Endodermal cell (in vitro differentiated cells): ENCODE data around the gene RAD51D. TPM values are rescaled to one million over a fixed set of nuclear protein-coding genes. Genes with fewer than 3 reads are reported as not detected.
"Not testable (repeated sequence)": the region's sequence is repeated elsewhere in the genome, so short reads cannot be mapped to it uniquely, and the experiment has no call there.

Experiments used
- DNase-seq: peaks from one replicate; pipeline ENCODE4 v3.0.0-alpha.2; 2017
- H3K27ac ChIP-seq: 2 replicates; pipeline ENCODE4 v1.5.1; 2013; ENCODE audit warnings: mild to moderate bottlenecking, low read depth, low read length, moderate library complexity
- H3K27me3 ChIP-seq: 2 replicates; pipeline ENCODE4 v1.6.1; 2013; ENCODE audit warnings: mild to moderate bottlenecking, low read length, moderate library complexity; ENCODE audit not compliant: insufficient read depth, control insufficient read depth, poor library complexity, severe bottlenecking
- H3K36me3 ChIP-seq: 2 replicates; pipeline ENCODE4 v1.7.0; 2013; ENCODE audit warnings: mild to moderate bottlenecking, low read length, moderate library complexity; ENCODE audit not compliant: control insufficient read depth, insufficient read depth
- H3K4me1 ChIP-seq: one replicate; pipeline ENCODE4 v1.7.0; 2013; ENCODE audit warnings: low read length; ENCODE audit not compliant: control insufficient read depth, insufficient read depth
- H3K4me3 ChIP-seq: 2 replicates; pipeline ENCODE4 v1.5.1; 2013; ENCODE audit warnings: mild to moderate bottlenecking, low read length, moderate library complexity
- H3K9ac ChIP-seq: 2 replicates; pipeline ENCODE4 v1.6.1; 2013; ENCODE audit warnings: mild to moderate bottlenecking, low read length, moderate library complexity; ENCODE audit not compliant: poor library complexity, severe bottlenecking; ENCODE audit errors: extremely low read depth
- H3K9me3 ChIP-seq: 2 replicates; pipeline ENCODE4 v1.6.1; 2013; ENCODE audit warnings: mild to moderate bottlenecking, low read length, moderate library complexity; ENCODE audit not compliant: control insufficient read depth
- H3K27ac Mint-ChIP-seq: 2 replicates; pipeline ENCODE4 v1.8.0; 2020; ENCODE audit warnings: mixed read lengths
- H3K27me3 Mint-ChIP-seq: 2 replicates; pipeline ENCODE4 v1.8.0; 2021; ENCODE audit warnings: mild to moderate bottlenecking, mixed read lengths; ENCODE audit not compliant: insufficient read depth
- H3K36me3 Mint-ChIP-seq: 2 replicates; pipeline ENCODE4 v1.8.0; 2020; ENCODE audit warnings: low read depth, mixed read lengths
- H3K4me1 Mint-ChIP-seq: 2 replicates; pipeline ENCODE4 v1.8.0; 2020; ENCODE audit warnings: mixed read lengths
- H3K4me3 Mint-ChIP-seq: 2 replicates; pipeline ENCODE4 v1.8.0; 2020; ENCODE audit warnings: mild to moderate bottlenecking, moderate library complexity, mixed read lengths
- H3K9me3 Mint-ChIP-seq: 2 replicates; pipeline ENCODE4 v1.8.0; 2020; ENCODE audit warnings: mild to moderate bottlenecking, mixed read lengths
- CTCF ChIP-seq: fragments of 200-600 bp; sonication (generic); conservative IDR thresholded peaks from 2 replicates; pipeline ENCODE4 v1.5.0; 2021; ENCODE audit warnings: antibody characterized with exemption, mild to moderate bottlenecking
- WGBS, 2 experiments: methylation state at CpG; one replicate each; pipeline versions ENCODE4 v1.1.5 to v1.1.7; 2013; ENCODE audit warnings: missing lambda C conversion rate in 2 of 2, mixed read lengths in 1 of 2; ENCODE audit not compliant: insufficient coverage in 1 of 2, insufficient read length in 1 of 2; 5-methylcytosine and 5-hydroxymethylcytosine counted together
- total RNA-seq, 2 donors: library from RNA; stranded (reverse); fragmentation: NEBNext Ultra II Directional in 1 of 2; extraction: Animal tissue kit (Norgen Biotek cat#: 25700) in 1 of 2; gene quantifications; 2 replicates in 1 of 2; 3 replicates in 1 of 2; pipeline ENCODE4 v1.2.1, GENCODE V29; 2021

The RAD51D gene
- total RNA-seq, 2 donors from 2014 or later = 24.8 to 26.0 TPM

GRCh38 chr17:35048685-35049379 lies 70.8 kb downstream of the RAD51D start:
- Mint-ChIP-seq H3K4me3 (no peak overlapping the region), H3K27me3 (no peaks in the 10 kb centered on the region), H3K27ac (peak overlapping the region; percentile 15), H3K9me3 (no peaks in the 10 kb centered on the region), H3K36me3 (no peaks in the 10 kb centered on the region), H3K4me1 (peaks cover 65% of the 10 kb centered on the region)
- TF ChIP-seq CTCF = no peak
- peaks cover 6% of the 10 kb centered on the region for H3K4me1 ChIP-seq
- no peaks in the 10 kb centered on the region for H3K36me3 ChIP-seq
- DNase-seq = no peak
- H3K27me3 ChIP-seq = no peaks in the 10 kb centered on the region
- WGBS, 2 experiments = 89% methylated on average over 3 of the region's 3 CpGs; no CpG with 5 or more reads in 1 of the 2 experiments
- H3K9ac ChIP-seq = no peak overlapping the region
- H3K27ac ChIP-seq = no peak overlapping the region
- no peaks in the 10 kb centered on the region for H3K9me3 ChIP-seq
- no peak overlapping the region for H3K4me3 ChIP-seq

- no peaks in the 10 kb centered on the region for H3K9me3 ChIP-seq
- H3K4me3 Mint-ChIP-seq = peak overlapping the region; percentile 30
- H3K27me3 Mint-ChIP-seq = no peaks in the 10 kb centered on the region
- peaks cover 3% of the 10 kb centered on the region for H3K36me3 Mint-ChIP-seq
- no peaks in the 10 kb centered on the region for H3K27me3 ChIP-seq
- no peaks in the 10 kb centered on the region for H3K9me3 Mint-ChIP-seq
- WGBS, 2 experiments = 81 to 84% methylated on average over 5 of the region's 5 CpGs
- no peak for DNase-seq
- H3K9ac ChIP-seq = no peak overlapping the region
- peaks cover 49% of the 10 kb centered on the region for H3K4me1 Mint-ChIP-seq
- no peaks in the 10 kb centered on the region for H3K36me3 ChIP-seq
- TF ChIP-seq CTCF = no peak
- peak overlapping the region; percentile 65 for H3K4me3 ChIP-seq
- peaks cover 6% of the 10 kb centered on the region for H3K4me1 ChIP-seq
- H3K27ac Mint-ChIP-seq = peak overlapping the region; percentile 44
- H3K27ac ChIP-seq = no peak overlapping the region
Observed at GRCh38 chr17:35046740-35047283, 72.8 kb downstream of the RAD51D start.

- H3K27me3 Mint-ChIP-seq = no peaks in the 10 kb centered on the region
- H3K9ac ChIP-seq = no peak overlapping the region
Observed at GRCh38 chr17:35046245-35046644, 73.4 kb downstream of the RAD51D start.

GRCh38 chr17:35045458-35045979 lies 74.1 kb downstream of the RAD51D start:
- peaks cover 13% of the 10 kb centered on the region for H3K36me3 Mint-ChIP-seq

More at GRCh38 chr17:35046245-35046644, 73.4 kb downstream of the RAD51D start:
- H3K36me3 ChIP-seq = no peaks in the 10 kb centered on the region
- WGBS, 2 experiments = 93 to 100% methylated on average over 2 to 4 of the region's 4 CpGs
- no peaks in the 10 kb centered on the region for H3K27me3 ChIP-seq
- DNase-seq = no peak
- no peak for TF ChIP-seq CTCF
- no peak overlapping the region for H3K27ac ChIP-seq
- Mint-ChIP-seq H3K4me1 (peaks cover 43% of the 10 kb centered on the region), H3K36me3 (peaks cover 6% of the 10 kb centered on the region), H3K9me3 (no peaks in the 10 kb centered on the region), H3K27ac (peak overlapping the region; percentile 15), H3K4me3 (no peak overlapping the region)
- peaks cover 6% of the 10 kb centered on the region for H3K4me1 ChIP-seq
- no peaks in the 10 kb centered on the region for H3K9me3 ChIP-seq
- H3K4me3 ChIP-seq = peak overlapping the region; percentile 65

More at GRCh38 chr17:35045458-35045979, 74.1 kb downstream of the RAD51D start:
- not testable (repeated sequence) for H3K4me3 ChIP-seq, H3K9me3 ChIP-seq, DNase-seq, H3K27ac ChIP-seq, H3K9ac ChIP-seq, H3K4me1 ChIP-seq, H3K27me3 Mint-ChIP-seq, H3K27ac Mint-ChIP-seq, H3K9me3 Mint-ChIP-seq, H3K36me3 ChIP-seq, H3K4me3 Mint-ChIP-seq, H3K27me3 ChIP-seq
- WGBS, 2 experiments = 96% methylated on average over 11 to 12 of the region's 13 CpGs
- peaks cover 39% of the 10 kb centered on the region for H3K4me1 Mint-ChIP-seq
